ENCODE results near the gene NSG2.

The NSG2 gene

GRCh38 chr5:174106997-174107655 lies 61.6 kb downstream of the NSG2 start:
- DNase-seq: no peak

DNA sequence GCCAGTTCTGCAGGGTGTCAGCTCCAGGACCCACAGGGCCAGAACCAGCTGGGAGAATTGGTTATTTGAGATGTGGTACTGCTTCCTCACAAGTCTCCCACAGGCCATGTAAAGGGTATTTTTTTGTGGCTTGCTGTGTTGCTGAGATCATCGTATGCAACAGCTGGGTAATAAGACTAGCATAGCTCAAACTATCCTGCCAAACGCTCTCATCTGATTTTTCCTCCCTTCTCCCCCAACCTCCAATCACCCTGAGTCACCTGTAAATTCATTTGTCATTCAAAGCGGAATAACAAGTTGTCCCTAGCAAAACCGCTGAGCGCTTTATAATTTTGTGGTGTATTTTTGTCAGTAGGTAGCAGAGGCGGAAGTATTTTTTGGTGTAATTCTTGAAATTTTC lies 63.2 kb downstream of the NSG2 start:
- DNase-seq: no peak

DNA sequence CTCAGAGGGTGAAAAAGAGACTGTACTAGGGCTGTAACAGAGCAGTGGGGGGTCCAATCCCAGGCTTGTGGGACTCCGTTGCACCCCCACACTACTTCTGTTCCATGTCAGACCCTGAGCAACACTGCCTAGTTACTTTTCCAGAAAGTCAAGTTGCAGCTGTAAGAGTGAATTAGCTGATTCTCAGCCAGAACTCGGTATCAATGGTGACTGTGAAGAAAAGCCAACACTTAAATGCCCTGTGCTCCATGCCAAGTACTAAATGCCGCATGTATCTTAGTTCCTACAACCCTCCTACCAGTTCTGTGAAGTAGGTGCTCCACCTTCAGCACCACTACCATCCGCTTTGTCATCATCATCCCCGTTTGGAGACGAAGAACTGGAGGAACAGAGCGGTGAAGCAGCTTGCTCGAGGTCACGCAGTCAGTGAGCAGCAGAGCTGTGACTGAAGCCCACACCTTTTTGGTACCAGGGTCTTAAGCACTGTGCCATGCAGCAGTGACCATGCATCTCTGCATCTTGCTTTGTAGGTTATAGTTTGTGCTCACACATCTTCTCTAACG lies 64.3 kb downstream of the NSG2 start:
- DNase-seq: no peak

DNA sequence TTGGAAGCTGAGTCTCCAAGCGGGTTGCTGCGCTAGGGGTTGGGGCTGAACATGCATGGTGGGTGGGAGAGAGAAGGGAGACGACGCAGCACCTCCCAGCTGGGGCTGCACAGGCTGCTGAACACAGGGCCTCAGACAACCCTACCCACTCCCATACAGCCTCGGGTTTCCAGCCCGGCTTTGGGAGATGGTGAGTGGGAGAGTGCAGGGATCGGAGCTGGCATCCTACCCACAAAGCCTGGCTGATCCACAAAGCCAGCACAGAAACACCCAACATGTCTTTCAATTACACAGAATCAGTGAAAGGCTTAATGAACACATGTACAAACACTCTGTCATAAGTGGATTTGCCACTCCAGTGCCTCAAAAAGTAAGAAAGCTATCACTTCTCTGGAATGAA lies 64.8 kb downstream of the NSG2 start:
- DNase-seq: no peak

GRCh38 chr5:174111287-174111973 lies 65.9 kb downstream of the NSG2 start:
- DNase-seq: no peak

- DNase-seq: no peak
Observed at GRCh38 chr5:174115226-174115625, 69.7 kb downstream of the NSG2 start.

DNA sequence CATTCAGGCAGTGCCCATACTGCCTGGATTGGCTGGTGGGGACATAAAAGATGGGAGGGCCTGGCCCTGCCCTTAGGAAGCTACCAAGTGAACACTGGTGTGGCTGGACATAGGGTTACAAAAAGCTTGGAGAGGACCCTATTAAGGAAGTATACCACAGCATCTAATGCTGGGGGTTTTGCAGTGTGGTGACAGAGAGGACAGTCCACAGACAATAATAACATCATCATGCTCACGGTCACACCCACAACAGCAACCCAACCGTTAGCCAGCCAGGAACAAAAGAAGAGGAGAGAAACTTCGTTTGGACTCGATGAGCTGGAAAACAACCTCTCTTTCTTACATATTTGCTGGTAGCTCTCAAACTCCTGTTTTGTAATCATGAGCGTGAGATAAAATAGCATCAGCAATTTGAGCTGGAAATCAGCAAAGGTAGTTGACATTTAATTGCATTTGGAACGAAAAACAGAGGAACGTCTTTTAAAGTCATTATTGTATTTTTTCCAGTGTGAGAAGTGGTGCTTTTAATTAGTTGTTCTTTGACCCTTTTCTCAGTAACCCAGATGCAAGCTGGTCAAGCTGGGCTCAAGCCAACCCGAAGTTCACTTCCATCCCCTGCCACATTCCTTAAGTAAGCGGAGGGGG lies 73.4 kb downstream of the NSG2 start:
- DNase-seq: no peak

- DNase-seq: no peak
Observed at GRCh38 chr5:174119468-174119881, 74.0 kb downstream of the NSG2 start.

GRCh38 chr5:174120401-174121005 lies 75.0 kb downstream of the NSG2 start:
- no peak for DNase-seq

- DNase-seq: no peak
Observed at GRCh38 chr5:174134545-174134944, 89.0 kb downstream of the NSG2 start.

DNA sequence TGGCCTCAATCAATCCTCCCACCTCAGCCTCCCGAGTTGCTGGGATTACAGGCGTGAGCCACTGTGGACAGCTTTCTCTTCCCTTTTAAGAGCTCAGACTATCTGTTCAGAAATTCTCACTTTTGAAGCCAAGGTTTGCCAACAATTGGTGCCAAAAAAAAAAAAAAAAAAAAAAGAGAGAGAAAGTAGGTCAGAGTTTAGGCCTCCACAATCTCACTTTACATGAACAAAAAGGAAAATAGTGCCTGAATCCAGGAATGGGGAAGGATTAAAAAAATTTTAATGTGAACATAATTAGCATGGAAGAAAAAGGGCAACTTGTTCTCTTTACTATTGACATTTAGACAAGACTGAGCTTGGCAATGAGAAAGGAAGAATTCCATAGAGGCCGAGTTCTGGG lies 94.1 kb downstream of the NSG2 start:
- no peak for DNase-seq

GRCh38 chr5:174140452-174141020 lies 95.0 kb downstream of the NSG2 start:
- peak; percentile 67 for DNase-seq

DNA sequence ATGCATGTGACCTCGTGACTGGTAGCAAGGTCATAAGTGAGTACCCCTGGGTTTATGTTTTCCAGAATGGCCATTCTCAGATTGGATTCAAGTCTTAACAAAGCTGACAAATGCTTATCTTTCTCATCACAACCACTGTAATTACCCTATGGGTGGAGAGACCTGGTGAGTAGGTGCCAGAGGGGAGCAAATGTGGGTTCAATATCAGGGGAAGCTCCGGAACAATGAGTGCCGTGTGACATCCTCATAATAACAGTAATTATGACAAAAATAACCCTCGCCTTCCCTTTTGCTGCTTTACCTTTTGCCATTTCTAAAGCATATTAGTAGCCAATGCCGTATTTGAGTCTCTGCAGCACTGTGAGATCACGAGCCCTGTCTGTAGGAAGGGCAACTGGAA lies 95.9 kb downstream of the NSG2 start:
- no peak for DNase-seq

- no peak for DNase-seq
Observed at GRCh38 chr5:174145091-174145490, 99.6 kb downstream of the NSG2 start.

DNA sequence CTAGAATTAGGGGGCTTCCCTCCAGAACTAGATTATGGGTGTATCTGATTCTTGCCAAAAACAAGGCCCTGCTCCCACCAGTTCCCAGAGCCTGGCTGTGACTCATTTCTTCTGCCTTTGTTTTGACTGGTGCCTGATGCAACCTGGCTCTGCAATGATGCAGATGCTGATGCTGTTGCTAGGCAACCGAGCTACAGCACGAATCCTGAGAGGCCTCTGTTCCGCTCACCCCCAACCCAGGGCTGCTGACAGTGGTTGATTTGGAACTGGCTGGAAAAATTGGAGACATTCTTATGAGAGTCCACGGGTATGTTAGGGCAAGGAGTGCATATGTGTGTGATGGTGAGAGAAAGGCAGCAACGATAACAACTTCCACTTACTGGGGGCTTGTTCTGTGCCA lies 100.3 kb downstream of the NSG2 start:
- DNase-seq: peak; percentile 59

DNA sequence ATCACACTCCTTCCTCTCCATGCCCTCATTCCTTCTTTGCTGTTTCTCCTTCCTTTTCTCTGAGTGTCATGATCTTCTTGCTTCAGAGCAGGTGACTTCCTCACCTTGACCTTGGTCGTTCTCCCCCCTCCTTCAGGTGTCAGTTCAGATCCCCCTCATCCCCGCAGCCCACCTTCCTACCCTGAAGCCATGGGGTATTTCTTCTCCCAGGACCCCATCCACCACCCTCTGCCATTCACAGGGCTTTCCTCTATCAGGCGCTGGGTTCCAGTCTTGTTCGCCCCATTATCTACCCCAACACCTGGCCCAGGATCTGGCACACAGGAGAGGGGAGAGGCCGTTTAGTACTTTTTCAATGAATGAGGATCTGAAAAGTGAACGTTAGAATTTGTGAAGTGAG lies 101.0 kb downstream of the NSG2 start:
- DNase-seq: no peak

- DNase-seq: peak; percentile 43
Observed at GRCh38 chr5:174147012-174147411, 101.5 kb downstream of the NSG2 start.

- DNase-seq: no peak
Observed at GRCh38 chr5:174147551-174147950, 102.0 kb downstream of the NSG2 start.

GRCh38 chr5:174148721-174149120 lies 103.2 kb downstream of the NSG2 start:
- peak; percentile 4 for DNase-seq

DNA sequence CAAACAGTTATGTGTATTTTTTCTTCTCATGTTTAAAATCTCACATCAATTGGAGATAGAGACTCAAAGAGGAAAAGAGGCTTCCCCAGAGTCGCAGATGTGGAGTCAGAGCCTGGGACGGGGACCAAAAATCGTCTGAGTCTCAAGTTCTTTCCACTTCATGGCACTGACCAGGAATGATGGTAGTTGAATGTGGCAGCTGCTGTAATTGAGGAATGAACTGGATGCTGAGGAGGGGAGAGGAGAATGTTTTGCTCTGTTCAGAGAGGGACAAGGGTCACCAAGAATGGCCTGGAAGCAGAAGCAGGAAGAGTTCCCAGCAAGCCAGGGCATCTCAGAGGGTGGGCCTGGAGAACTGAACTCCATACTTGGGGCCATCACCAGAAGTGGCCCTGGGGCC lies 103.9 kb downstream of the NSG2 start:
- DNase-seq: no peak

- DNase-seq: no peak
Observed at GRCh38 chr5:174149989-174150388, 104.5 kb downstream of the NSG2 start.

DNA sequence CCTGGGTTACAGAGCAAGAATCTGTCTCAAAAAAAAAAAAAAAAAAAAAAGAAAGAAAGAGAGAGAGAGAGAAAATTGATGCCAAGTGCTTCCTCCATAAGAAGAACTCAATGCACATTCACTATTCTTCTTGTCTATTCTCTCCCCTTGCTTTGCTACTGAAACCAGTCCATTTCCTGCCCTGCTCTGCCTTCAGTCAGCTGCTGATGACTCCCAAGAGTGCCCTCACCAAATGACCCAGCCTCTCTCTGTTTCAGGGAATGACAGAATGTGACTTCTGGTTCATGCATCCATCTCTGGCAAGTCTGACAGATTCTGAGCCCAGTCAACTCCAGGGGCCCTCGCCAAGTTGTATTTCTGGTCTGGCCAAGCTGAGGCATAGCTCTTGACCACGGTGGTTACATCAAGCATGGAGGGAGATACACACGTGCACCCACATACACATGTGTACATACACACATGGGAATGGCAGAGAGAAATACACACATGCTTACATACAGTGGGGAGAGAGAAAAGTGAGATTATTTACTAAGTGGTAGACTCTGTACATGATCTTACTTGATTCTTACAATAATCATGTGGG lies 106.2 kb downstream of the NSG2 start:
- DNase-seq: no peak

GRCh38 chr5:174154559-174154958 lies 109.1 kb downstream of the NSG2 start:
- no peak for DNase-seq
